GM18907 (cell line): ENCODE measurements around the gene LRRC8B.
"Not testable (repeated sequence)": the region's sequence is repeated elsewhere in the genome, so short reads cannot be mapped to it uniquely, and the experiment has no call there.

Experiments used
- ATAC-seq: cut with Tn5 transposase; IDR thresholded peaks from one replicate; pipeline ENCODE4 v1.9.1; 2021; ENCODE audit warnings: mild to moderate bottlenecking, moderate library complexity; ENCODE audit not compliant: unreplicated experiment

The LRRC8B gene

DNA sequence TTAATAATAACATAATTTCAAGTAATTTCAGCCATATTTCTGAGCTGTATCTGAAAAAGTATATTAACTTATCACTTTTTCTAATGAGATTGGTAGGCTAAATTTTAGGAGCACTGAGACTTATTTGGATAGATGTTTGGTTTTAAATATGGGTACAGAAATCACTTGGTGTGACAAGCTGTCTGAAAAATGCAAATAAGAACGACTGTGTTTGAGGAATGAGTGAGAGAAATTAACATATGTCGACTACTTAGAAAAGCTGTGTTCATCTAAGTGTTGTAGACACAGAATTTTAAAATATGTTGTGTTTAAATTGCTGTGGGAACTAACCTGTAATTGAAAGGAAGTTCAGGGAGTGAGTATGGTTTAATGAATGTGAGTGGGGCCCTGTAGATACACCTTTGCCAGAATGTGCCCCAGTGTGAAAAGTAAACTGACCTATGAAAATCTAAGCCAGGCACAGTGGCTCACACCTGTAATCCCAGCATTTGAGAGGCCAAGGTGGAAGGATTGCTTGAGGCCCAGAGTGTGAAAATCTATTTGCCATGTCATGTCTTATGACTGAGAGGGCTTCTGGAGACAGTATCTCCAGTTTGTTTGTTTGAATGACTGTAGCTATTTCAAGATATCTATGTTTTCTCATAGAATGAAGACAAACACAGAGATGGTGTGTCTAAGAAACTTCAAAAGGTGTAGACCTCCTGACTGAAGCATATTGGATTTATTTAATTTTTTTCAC, 54.5 kb downstream of the LRRC8B start:
- ATAC-seq, result no peak

DNA sequence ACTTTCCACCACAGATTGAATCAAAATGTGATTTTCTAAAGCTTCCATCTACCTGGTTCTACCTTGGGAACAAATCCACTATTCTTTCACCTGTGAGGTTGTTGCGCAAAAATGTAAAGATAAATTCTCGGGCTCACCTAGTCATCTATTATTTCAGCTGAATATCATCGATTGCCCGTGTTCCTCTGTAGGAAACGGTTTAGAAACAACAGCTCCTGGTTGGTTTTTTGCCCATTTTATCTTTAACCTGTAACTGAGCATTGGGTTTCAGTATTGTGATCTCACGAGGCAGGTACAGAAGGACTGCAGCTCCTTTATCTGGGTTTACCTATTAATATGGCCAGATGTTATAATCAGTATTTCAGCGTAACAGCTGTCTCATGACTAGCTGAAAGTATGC, 55.4 kb downstream of the LRRC8B start:
- no peak for ATAC-seq

DNA sequence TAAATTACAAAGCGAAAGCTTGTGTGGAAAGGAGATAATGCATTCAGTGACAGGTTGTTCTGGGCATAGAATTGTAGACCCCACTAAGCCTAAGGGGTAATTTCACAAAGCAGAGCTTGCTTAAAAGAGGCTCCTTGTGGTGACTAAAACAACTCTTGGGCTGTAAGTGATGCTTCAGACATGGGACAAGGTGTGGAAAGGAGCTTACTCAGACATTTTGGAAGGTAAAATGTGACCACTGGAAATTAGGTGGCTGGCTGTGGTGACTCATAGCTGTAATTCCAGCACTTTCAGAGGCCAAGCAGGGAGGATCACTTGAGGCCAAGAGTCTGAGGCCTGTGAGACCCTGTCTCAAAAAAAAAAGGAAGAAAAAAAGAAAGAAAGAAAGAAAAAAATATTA, 57.2 kb downstream of the LRRC8B start:
- ATAC-seq, result no peak

DNA sequence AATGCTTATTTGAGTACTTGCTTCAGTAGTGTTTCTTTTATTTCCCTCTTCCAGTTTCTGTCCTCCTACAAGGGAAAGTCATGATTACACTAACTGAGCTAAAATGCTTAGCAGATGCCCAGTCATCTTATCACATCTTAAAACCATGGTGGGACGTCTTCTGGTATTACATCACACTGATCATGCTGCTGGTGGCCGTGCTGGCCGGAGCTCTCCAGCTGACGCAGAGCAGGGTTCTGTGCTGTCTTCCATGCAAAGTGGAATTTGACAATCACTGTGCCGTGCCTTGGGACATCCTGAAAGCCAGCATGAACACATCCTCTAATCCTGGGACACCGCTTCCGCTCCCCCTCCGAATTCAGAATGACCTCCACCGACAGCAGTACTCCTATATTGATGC, 57.9 kb downstream of the LRRC8B start:
- no peak for ATAC-seq

DNA sequence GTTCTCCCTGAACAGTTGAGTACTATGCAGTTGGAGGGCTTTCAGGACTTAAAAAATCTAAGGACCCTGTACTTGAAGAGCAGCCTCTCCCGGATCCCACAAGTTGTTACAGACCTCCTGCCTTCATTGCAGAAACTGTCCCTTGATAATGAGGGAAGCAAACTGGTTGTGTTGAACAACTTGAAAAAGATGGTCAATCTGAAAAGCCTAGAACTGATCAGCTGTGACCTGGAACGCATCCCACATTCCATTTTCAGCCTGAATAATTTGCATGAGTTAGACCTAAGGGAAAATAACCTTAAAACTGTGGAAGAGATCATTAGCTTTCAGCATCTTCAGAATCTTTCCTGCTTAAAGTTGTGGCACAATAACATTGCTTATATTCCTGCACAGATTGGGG, 59.6 kb downstream of the LRRC8B start:
- no peak for ATAC-seq

DNA sequence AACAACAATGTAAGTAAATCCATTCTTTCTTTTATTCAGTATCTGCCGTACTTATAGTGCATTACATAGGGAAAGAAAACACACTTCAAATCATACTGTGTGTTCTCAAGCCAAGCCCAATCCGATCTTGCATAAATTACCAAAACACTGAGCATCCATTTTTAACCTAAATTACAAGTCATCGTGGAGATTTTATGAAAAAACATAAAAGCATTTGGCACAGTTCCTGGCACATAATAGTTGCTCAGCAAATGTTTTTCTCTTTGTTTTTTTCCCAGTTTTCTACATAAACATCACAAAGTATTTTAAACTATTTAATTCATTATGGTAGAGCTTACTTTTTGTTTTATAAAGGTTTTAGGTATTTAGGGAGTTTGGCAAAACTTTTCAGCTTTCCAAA, 60.2 kb downstream of the LRRC8B start:
- no peak for ATAC-seq

DNA sequence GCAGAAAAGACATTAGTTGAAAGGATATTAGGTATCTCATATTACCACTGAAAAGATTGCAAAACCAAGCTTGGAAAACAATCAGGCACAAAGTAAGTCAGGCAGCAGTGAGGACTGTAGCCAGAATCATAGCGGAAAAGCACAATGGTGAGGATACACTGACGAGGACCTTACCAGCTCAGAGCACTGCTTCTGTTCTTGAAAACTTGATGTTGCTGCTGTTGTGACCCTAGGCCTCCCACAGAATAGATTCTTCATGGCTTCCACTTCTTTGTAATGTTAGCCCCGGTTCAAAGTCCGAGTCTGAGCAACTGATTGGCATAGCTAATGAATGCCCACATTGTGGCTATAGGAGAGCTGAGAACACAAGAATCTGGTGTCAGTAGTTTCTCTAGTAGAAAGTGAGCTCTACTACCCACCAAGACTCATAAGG, 63.1 kb downstream of the LRRC8B start:
- no peak for ATAC-seq

DNA sequence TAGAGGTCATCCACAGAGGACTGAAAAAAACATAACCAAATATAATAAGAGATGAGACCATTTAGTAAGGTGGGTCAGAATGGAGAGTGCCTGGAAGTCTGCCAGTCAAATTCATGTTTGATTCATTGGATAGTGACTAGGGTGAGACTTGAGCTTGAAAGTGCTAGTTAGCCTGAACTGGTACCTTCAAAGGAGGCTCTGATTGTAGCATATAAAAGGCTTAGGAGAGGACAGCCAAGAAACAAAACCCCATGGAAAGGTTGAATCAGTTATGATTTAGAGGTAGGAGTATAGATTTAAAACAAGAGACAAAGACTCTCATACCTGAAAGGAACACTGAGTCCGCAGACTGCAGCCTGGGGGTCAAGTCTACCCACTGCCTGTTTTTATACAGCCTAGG, 63.9 kb downstream of the LRRC8B start:
- no peak for ATAC-seq

DNA sequence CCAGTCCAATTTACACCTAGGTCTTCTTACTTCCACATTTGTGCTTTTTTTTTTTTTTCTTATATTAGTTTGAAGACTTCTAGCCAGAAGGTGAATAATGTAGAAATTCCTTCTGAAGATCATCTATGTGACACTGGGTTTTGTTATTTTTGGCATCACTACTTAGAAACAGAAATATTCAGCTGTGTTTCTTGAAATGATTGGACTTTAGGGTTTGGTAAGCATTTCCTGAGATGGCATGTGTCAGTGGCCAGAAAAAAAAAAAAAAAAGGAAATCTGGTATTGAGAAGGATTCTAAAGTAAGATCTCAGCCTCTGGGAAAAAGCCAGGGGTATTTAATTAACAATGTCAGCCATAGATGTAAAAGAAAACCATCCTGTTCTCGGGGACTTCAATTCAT, 64.9 kb downstream of the LRRC8B start:
- ATAC-seq, result no peak

DNA sequence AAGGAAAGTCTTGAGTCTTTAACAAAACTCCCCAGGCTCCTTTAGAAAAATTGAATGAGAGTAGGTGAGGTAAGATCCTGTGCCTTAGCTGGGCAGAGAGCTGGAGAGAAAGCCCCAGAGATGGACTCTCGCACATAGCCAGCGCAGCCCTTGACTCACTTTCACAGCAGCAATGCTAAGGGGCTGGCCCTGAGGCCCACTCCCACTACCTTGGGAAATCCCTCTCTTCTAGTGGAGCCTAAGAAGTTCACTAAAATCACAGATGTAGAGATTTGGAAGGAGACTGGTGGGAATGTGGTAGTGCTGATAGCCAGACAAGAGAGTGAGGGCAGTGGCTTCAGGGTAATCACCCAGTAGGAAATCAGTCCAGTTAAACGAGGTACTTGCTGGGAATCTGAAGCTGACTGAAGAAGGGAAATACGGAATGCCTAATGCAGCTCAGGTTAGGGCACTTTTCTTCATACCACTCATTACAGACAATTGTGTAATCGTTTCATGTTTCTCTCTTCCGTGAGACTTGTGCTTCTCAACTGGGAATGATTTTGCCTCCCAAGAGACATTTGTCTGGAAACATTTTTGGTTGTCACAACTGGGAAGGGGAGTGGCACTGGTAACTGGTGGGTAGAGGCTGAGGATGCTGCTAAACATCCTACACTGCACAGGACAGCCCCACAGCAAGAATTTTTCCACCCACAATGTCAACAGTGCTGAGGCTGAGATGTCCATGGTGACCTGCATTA, 65.9 kb downstream of the LRRC8B start:
- ATAC-seq, result no peak

DNA sequence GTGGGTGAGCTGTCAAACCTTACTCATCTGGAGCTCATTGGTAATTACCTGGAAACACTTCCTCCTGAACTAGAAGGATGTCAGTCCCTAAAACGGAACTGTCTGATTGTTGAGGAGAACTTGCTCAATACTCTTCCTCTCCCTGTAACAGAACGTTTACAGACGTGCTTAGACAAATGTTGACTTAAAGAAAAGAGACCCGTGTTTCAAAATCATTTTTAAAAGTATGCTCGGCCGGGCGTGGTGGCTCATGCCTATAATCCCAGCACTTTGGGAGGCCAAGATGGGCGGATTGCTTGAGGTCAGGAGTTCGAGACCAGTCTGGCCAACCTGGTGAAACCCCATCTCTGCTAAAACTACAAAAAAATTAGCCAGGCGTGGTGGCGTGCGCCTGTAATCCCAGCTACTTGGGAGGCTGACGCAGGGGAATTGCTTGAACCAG, 68.3 kb downstream of the LRRC8B start:
- not testable (repeated sequence) for ATAC-seq

DNA sequence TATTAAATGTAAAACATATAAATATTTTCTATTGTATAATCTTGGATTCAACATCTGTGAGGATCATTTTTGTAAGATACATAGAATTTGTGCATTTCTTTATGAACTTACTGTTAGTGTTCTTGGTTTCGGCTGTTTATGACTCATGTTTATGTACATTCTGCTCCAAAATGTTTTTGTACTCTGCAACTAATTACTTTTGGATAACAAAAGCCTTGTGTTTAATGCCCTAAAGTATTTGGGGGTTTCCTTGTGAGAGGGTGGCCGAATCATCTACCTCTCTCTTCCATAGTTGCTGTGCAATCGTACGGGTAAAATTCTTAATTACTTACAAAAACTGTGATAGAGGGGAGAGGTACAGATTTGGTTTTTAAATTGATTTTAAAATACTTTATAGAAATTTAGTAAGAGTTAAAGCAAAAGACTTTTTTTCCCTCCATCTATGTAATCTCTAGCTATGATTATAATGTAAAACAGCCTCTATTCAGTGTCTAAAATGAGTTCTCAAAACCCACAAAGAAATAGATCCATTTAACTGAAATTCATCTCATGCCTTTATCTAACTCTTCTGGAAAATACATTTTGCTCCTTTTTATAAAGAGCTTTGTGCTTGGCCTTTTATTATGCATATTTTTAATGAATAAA, 69.6 kb downstream of the LRRC8B start:
- ATAC-seq, result no peak

DNA sequence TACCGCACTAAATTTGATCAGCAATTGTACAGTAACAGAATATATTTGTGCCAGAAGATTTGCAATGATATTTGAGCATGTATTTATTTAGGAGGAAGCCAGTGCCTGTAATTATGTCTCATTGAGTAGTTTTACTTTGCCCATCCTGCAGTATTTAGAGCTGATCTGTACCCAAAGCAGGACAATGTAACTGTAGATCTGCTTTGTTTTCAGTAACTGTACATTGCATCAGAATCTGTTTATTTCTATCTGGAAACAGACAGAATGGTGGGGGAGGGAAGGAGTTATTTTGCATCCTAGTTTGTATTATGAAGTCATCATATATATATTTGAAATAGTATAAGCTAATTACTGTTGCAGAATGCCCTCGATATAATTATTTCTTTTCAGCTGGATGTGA, 72.1 kb downstream of the LRRC8B start:
- ATAC-seq, result no peak

DNA sequence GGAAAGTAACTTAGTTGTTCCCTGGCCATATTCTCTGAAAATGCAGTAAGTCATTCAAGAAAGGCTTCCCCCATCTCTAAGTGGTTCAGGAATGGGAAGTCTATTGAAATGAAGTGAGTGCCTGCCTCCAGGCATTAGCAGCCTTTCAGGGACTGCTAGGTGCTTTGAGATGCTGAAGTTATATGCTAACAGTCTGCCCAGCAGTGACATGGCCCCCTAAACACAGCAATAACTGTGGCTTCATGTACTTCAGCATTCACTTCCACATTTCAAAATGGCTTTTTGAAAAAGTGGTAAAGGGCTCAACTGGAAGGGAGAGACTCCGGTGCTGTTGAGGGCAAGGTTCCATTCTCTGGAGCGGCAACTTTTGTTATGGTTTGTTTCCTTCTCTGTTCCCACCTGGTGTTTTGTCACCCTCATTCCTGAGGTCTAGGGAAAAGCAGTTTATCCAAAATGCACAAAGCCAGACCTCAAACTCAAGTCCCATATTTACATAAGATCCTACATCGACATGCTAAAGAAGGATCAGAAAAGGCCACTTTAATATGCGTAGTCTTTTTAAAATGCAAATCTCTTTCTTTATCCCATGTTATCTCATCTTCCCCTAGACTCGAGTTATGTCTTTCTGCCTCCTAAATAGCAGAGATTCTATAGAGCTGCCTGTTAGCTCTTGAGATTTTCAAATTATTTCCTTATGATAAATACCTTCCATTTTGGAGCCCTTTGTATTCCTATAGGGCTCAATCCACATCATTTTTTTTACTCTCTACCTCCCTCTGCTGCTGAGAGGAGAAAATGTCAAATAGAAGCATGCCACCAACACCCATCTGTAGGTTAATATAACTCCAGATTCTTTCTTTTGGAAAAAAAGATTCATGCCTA, 74.1 kb downstream of the LRRC8B start:
- ATAC-seq, result no peak

DNA sequence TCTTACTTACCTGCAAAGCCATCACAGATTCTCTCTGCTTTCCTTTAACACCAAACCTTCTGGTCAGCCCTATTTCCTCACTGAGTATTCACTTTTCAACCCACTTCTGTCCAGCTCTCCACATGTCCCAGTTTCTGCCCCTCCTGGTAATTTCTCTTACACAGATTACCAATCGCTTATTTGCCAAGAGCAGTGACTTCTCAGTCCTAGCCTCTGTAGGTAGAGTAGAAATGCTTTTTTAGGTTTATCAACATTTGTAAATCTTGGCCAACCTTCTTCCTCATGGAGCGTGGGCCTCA, 74.7 kb downstream of the LRRC8B start:
- no peak for ATAC-seq

DNA sequence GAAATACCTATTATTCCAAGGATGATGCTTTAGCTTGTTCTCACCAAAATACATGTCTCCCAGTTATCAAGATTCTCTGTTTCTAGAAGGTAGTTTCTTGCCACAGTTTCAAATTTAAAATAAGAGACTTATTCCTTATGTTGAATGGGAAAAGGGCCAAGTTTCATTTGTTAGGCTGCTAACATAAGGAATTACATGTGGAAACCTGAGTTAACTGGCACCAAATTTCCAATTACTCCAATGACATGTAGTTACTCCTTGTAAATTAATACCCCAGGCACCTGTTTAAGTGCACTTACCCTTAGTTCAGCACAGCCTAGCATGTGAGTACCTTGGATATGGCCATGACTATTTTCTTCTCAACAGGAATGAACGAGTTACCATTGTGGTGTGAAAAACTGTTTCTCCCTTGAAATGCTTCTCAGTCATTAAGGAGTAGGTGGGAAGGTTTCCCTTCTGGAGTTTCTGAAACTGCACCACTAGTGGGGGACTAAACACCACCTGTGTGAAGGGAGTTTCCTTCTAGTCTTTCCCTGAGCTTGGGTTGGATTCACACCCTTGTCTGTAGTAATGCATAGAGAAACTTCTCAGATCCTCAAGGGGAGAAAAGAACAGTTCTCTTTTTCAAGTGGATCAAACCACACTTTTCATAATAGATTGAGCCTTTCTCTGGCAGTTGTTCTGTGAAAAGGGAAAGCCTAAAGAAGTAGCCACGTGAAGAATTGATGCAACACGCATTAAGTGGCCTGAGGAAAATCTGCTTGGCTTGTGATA, 76.0 kb downstream of the LRRC8B start:
- ATAC-seq, result no peak

DNA sequence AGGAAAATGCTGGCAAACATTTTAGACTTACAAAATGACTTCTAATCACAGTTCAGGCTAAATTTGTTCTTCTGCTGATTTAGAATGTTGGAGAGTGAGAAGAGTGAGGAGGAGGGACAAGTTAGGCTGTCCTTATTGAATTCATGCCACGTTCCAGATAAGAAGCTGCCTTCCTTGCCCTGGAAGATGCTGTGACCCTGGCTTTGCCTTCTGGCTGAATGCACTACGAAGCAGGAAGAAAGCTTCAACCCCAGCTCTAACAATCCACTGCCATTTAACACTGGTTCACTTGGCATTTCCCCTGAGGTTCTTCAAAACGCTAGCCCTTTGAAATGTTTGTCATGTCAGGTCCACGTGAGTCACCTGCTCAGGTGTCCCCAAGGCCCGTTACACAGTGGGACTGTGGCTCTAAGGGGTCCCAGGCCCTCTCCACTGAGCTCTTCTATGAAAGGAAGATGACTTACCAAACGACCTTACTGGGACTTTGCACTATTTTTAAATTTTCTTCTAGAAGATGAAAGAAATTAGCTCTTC, 78.3 kb downstream of the LRRC8B start:
- ATAC-seq, result no peak

DNA sequence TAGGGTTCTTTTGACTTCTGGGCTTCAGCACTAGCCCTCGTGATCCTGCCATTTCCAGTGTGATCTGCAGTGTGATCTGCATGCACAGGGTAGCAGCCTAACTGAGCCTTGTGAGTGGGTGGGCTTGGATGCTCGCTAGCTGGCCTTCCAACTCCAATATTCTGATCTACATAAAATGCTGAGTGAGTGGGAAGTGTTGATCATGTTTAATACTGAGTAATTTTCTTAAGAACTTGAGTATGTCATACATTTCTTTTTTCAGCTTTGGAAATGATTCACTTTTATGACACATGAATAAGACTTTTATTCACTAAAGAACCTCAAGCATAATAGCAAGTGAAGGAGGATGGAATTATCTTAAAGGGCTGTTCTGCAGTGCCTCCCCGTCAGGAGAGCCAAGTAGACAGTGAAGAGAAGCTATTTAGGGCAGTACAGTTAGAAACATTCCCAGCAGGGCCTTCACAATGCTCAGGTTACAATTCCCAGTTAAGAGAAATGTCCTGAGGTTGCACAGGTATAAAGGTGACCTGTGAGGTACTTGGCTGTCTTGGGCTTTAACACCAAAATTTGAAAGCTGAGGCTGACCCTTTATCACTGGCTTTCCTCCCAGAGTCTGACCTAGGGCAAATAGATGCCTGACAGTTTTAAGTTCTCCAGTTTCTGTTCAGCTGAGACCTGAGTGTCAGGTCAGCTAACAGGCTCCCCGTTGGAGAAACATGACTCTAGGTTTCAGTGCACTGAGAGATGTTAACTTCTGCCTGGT, 79.2 kb downstream of the LRRC8B start:
- no peak for ATAC-seq

DNA sequence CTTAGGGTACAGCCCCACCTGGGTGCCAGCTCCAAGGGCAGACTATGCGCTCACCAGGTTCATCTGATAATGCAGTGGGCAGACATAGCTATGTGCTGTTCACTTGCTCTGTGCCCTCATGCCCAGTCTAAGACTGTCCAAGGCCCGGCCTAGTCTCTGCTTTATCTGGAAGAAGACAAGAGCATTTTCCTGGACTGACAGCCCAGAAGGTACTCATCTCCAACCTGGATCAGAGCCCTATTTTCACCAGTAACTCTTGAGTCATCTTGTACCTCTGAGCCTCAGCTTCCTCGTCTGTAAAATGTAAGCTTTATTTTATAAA, 79.7 kb downstream of the LRRC8B start:
- no peak for ATAC-seq

DNA sequence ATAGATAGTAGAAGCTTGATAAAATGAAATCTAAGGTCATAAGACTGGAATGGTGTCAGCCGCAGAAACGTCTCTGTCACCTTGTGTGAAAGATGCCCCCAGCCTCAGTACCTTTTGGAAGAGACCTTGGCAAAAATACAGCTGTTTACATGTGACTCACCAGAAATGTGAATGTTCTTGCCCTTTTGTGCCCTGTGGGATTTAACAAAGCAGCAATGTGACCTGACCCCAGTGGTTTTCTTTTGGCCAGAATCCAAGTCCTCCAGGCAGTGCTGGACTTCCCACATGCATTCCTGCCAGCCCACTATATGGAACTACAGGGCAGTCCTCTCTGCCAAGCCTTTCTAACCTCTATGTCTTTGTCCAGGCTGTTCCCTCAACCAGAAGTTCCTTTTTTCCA, 81.1 kb downstream of the LRRC8B start:
- ATAC-seq, result no peak
